H9 (cell line): ENCODE results near the gene KRTAP5-4. TPM values are rescaled to one million over a fixed set of nuclear protein-coding genes. Genes with fewer than 3 reads are reported as not detected.

ENCODE experiments used
- DNase-seq: peaks from one replicate; pipeline ENCODE4 v3.0.0-alpha.2; 2017
- H2AFZ ChIP-seq: one replicate; pipeline ENCODE4 v1.6.1; 2013; ENCODE audit warnings: mild to moderate bottlenecking, low read length, control low read depth, moderate library complexity
- H2AK5ac ChIP-seq: 2 replicates; pipeline ENCODE4 v1.6.1; 2013; ENCODE audit warnings: low read length, control low read depth, mixed read lengths; ENCODE audit not compliant: insufficient read length
- H2BK120ac ChIP-seq: one replicate; pipeline ENCODE4 v1.6.1; 2013; ENCODE audit warnings: low read depth, mild to moderate bottlenecking, low read length, control low read depth, inconsistent platforms; ENCODE audit not compliant: poor library complexity, severe bottlenecking
- H2BK12ac ChIP-seq: 2 replicates; pipeline ENCODE4 v1.6.1; 2013; ENCODE audit warnings: low read length, control low read depth, mixed read lengths, low read depth; ENCODE audit not compliant: insufficient read length
- H2BK15ac ChIP-seq: 2 replicates; pipeline ENCODE4 v1.6.1; 2013; ENCODE audit warnings: low read depth, low read length, control low read depth
- H2BK20ac ChIP-seq: one replicate; pipeline ENCODE4 v1.6.1; 2013; ENCODE audit warnings: low read depth, mild to moderate bottlenecking, low read length, control low read depth, inconsistent platforms; ENCODE audit not compliant: poor library complexity, severe bottlenecking
- H2BK5ac ChIP-seq: 2 replicates; pipeline ENCODE4 v1.6.1; 2013; ENCODE audit warnings: low read length, control low read depth, mixed read lengths; ENCODE audit not compliant: insufficient read length
- H3K14ac ChIP-seq: 2 replicates; pipeline ENCODE4 v1.6.1; 2013; ENCODE audit warnings: low read length, control low read depth; ENCODE audit not compliant: insufficient read depth
- H3K18ac ChIP-seq: 2 replicates; pipeline ENCODE4 v1.6.1; 2013; ENCODE audit warnings: low read depth, mild to moderate bottlenecking, mixed read lengths, low read length, control low read depth; ENCODE audit not compliant: insufficient read length
- H3K23ac ChIP-seq: 2 replicates; pipeline ENCODE4 v1.6.1; 2013; ENCODE audit warnings: low read length, control low read depth, mixed read lengths, low read depth; ENCODE audit not compliant: insufficient read length
- H3K23me2 ChIP-seq: 2 replicates; pipeline ENCODE4 v1.6.1; 2013; ENCODE audit warnings: low read depth, mild to moderate bottlenecking, mixed read lengths, low read length, control low read depth; ENCODE audit not compliant: insufficient read length, poor library complexity, severe bottlenecking
- H3K27ac ChIP-seq: 2 replicates; pipeline ENCODE4 v1.5.1; 2013; ENCODE audit warnings: low read length, control low read depth, mixed read lengths, low read depth; ENCODE audit not compliant: insufficient read length
- H3K27me3 ChIP-seq: 2 replicates; pipeline ENCODE4 v1.6.1; 2013; ENCODE audit warnings: low read length, control low read depth, inconsistent platforms; ENCODE audit not compliant: insufficient read depth
- H3K4ac ChIP-seq: 2 replicates; pipeline ENCODE4 v1.6.1; 2013; ENCODE audit warnings: low read depth, mild to moderate bottlenecking, control low read depth, inconsistent platforms, low read length, moderate library complexity
- H3K4me1 ChIP-seq: 2 replicates; pipeline ENCODE4 v1.6.1; 2013; ENCODE audit warnings: low read length, control low read depth, inconsistent platforms; ENCODE audit not compliant: insufficient read depth
- H3K4me2 ChIP-seq: 2 replicates; pipeline ENCODE4 v1.6.1; 2013; ENCODE audit warnings: low read length, control low read depth, mixed read lengths; ENCODE audit not compliant: insufficient read length, insufficient read depth
- H3K56ac ChIP-seq: 2 replicates; pipeline ENCODE4 v1.6.1; 2013; ENCODE audit warnings: low read depth, mild to moderate bottlenecking, mixed read lengths, low read length, control low read depth; ENCODE audit not compliant: insufficient read length
- H3K79me1 ChIP-seq: 2 replicates; pipeline ENCODE4 v1.6.1; 2013; ENCODE audit warnings: low read depth, mild to moderate bottlenecking, moderate library complexity, low read length, control low read depth, inconsistent platforms; ENCODE audit not compliant: insufficient read depth, poor library complexity, severe bottlenecking
- H3K79me2 ChIP-seq: 2 replicates; pipeline ENCODE4 v1.6.1; 2013; ENCODE audit warnings: low read length, control low read depth, inconsistent platforms; ENCODE audit not compliant: insufficient read depth
- H3K9ac ChIP-seq: 2 replicates; pipeline ENCODE4 v1.6.1; 2013; ENCODE audit warnings: low read length, control low read depth, mixed read lengths; ENCODE audit not compliant: insufficient read length; ENCODE audit errors: extremely low read depth
- H3K9me3 ChIP-seq: one replicate; pipeline ENCODE4 v1.6.1; 2013; ENCODE audit warnings: low read depth, low read length, inconsistent platforms; ENCODE audit not compliant: control insufficient read depth
- H3T11ph ChIP-seq: one replicate; pipeline ENCODE4 v1.6.1; 2013; ENCODE audit warnings: mild to moderate bottlenecking, low read length, control low read depth, inconsistent platforms
- H4K20me1 ChIP-seq: one replicate; pipeline ENCODE4 v1.6.1; 2013; ENCODE audit not compliant: control insufficient read depth, insufficient read length, insufficient read depth
- H4K5ac ChIP-seq: 2 replicates; pipeline ENCODE4 v1.6.1; 2013; ENCODE audit warnings: low read depth, mild to moderate bottlenecking, mixed read lengths, low read length, control low read depth; ENCODE audit not compliant: insufficient read length
- H4K8ac ChIP-seq: replicated peaks from 2 replicates; pipeline ENCODE4 v1.6.1; 2013; ENCODE audit warnings: low read length, control low read depth, mixed read lengths, low read depth; ENCODE audit not compliant: insufficient read length
- H4K91ac ChIP-seq: 2 replicates; pipeline ENCODE4 v1.6.1; 2013; ENCODE audit warnings: low read depth, mild to moderate bottlenecking, moderate library complexity, mixed read lengths, low read length, control low read depth; ENCODE audit not compliant: insufficient read length
- H3K27ac Mint-ChIP-seq, 3 experiments: 2 replicates in 2 of 3; 3 replicates in 1 of 3; pipeline ENCODE4 v1.8.0; 2020 to 2021; ENCODE audit warnings: mixed read lengths in 3 of 3, mild to moderate bottlenecking in 1 of 3, moderate library complexity in 1 of 3
- H3K27me3 Mint-ChIP-seq: 2 replicates; pipeline ENCODE4 v1.8.0; 2021; ENCODE audit warnings: low read depth, mild to moderate bottlenecking, moderate library complexity, mixed read lengths
- H3K36me3 Mint-ChIP-seq, 3 experiments: 2 replicates in 2 of 3; 3 replicates in 1 of 3; pipeline ENCODE4 v1.8.0; 2020 to 2021; ENCODE audit warnings: low read depth in 3 of 3, mixed read lengths in 3 of 3; ENCODE audit not compliant: insufficient read depth in 1 of 3
- H3K4me1 Mint-ChIP-seq, 2 experiments: 2 replicates each; pipeline ENCODE4 v1.8.0; 2020; ENCODE audit warnings: mixed read lengths in 2 of 2
- H3K4me3 Mint-ChIP-seq, 2 experiments: 2 replicates in 1 of 2; 3 replicates in 1 of 2; pipeline ENCODE4 v1.8.0; 2020 to 2021; ENCODE audit warnings: mild to moderate bottlenecking in 2 of 2, mixed read lengths in 2 of 2, moderate library complexity in 1 of 2
- H3K9me3 Mint-ChIP-seq, 2 experiments: 2 replicates in 1 of 2; 3 replicates in 1 of 2; pipeline ENCODE4 v1.8.0; 2020; ENCODE audit warnings: mild to moderate bottlenecking in 2 of 2, mixed read lengths in 2 of 2, moderate library complexity in 1 of 2
- WGBS: extraction: QIAGEN DNeasy Blood & Tissue Kit; methylation state at CpG from one replicate; pipeline ENCODE4 v1.1.7; 2013; ENCODE audit warnings: missing lambda C conversion rate, low lambda C conversion rate, mixed read lengths; ENCODE audit not compliant: insufficient read length; ENCODE audit errors: extremely low coverage; 5-methylcytosine and 5-hydroxymethylcytosine counted together
- total RNA-seq: library from RNA; stranded (reverse); gene quantifications from 2 replicates; pipeline ENCODE4 v1.2.1, GENCODE V29; 2021
- TF ChIP-seq, protein P1 (sequence below): fragments of 200-600 bp; sonication (generic); conservative IDR thresholded peaks from 3 replicates; pipeline ENCODE4 v1.8.0; 2021; ENCODE audit warnings: antibody characterized with exemption, mild to moderate bottlenecking

The KRTAP5-4 gene
- total RNA-seq, 1 experiment from 2014 or later: not detected

DNA sequence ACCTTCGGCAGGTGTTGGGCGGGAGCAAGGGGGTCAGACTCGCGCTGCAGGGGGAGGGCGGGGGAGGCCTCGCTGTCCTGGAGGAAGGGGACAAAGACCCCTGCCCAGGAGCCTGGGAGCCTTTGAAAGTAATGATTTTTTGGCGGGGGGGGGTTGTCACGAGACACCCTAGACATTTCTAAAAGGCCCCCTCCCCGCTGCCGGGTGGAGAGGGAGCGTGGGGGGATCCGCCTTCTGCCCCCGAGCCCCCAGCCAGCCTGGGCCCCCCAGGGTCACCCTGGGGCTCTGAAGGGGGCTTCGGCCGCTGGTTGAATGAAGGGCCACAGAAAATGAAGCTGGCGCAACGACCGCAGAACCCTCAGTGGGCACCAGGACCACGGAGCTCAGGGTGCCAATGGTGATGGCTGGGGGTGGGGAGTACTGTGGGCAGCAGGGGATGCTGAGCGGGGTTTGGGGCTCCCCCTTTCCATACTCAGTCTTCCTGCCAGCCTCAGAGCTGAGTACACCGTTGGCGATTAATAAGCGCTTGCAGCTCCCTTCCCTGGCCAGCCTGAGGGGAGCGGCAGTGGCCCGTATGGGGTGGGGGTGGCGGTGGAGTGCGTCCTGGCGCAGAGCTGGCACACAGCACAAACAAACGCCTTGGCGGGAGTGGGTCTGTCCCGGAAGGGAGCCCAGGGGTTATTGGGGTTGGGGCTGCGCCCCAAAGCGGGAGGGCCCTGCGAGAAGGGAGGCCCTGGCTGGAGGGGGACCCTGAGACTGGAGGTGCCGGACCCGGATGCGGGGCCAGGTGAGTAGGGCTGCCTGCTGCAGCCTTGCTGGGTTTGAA lies 48.6 kb downstream of the KRTAP5-4 start:
- Mint-ChIP-seq H3K4me3 (peak overlapping the region; percentile 41 to 63; a peak in 4 of 5 replicates), H3K9me3 (peaks cover 3% of the 10 kb centered on the region in 2 experiments), H3K36me3 (peaks cover 0 to 3% (median 0%) of the 10 kb centered on the region in 3 experiments; a peak in 3 of 7 replicates), H3K4me1 (peaks cover 17 to 31% of the 10 kb centered on the region in 2 experiments), H3K27ac (no peak overlapping the region), H3K27me3 (peaks cover 79% of the 10 kb centered on the region)
- Histone ChIP-seq H3K9me3 (no peaks in the 10 kb centered on the region), H3K14ac (no peak overlapping the region), H3K56ac (no peak overlapping the region), H3K4me1 (no peaks in the 10 kb centered on the region), H3K79me1 (no peaks in the 10 kb centered on the region), H2BK5ac (no peak overlapping the region), H3K79me2 (no peaks in the 10 kb centered on the region), H2BK15ac (no peak overlapping the region), H3K4me2 (peak overlapping the region; percentile 54), H4K8ac (no peak overlapping the region), H4K20me1 (no peaks in the 10 kb centered on the region), H2BK120ac (no peak overlapping the region), H3K23ac (no peak overlapping the region), H4K91ac (no peak overlapping the region), H2AFZ (no peak overlapping the region), H3K4ac (no peak overlapping the region), H3K23me2 (peaks cover 22% of the 10 kb centered on the region), H3K27me3 (peaks cover 19% of the 10 kb centered on the region), H2BK12ac (no peak overlapping the region), H3T11ph (no peak overlapping the region), H4K5ac (no peak overlapping the region), H3K9ac (no peak overlapping the region), H2BK20ac (no peak overlapping the region), H2AK5ac (no peak overlapping the region), H3K27ac (no peak overlapping the region), H3K18ac (peak overlapping the region; percentile 66)
- DNase-seq: no peak
- TF ChIP-seq, protein P1, sequence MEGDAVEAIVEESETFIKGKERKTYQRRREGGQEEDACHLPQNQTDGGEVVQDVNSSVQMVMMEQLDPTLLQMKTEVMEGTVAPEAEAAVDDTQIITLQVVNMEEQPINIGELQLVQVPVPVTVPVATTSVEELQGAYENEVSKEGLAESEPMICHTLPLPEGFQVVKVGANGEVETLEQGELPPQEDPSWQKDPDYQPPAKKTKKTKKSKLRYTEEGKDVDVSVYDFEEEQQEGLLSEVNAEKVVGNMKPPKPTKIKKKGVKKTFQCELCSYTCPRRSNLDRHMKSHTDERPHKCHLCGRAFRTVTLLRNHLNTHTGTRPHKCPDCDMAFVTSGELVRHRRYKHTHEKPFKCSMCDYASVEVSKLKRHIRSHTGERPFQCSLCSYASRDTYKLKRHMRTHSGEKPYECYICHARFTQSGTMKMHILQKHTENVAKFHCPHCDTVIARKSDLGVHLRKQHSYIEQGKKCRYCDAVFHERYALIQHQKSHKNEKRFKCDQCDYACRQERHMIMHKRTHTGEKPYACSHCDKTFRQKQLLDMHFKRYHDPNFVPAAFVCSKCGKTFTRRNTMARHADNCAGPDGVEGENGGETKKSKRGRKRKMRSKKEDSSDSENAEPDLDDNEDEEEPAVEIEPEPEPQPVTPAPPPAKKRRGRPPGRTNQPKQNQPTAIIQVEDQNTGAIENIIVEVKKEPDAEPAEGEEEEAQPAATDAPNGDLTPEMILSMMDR: no peak
- WGBS: no CpG with 5 or more reads among the region's 37 CpGs
